ENCODE results near the gene BAG2.

Gene BAG2

DNA sequence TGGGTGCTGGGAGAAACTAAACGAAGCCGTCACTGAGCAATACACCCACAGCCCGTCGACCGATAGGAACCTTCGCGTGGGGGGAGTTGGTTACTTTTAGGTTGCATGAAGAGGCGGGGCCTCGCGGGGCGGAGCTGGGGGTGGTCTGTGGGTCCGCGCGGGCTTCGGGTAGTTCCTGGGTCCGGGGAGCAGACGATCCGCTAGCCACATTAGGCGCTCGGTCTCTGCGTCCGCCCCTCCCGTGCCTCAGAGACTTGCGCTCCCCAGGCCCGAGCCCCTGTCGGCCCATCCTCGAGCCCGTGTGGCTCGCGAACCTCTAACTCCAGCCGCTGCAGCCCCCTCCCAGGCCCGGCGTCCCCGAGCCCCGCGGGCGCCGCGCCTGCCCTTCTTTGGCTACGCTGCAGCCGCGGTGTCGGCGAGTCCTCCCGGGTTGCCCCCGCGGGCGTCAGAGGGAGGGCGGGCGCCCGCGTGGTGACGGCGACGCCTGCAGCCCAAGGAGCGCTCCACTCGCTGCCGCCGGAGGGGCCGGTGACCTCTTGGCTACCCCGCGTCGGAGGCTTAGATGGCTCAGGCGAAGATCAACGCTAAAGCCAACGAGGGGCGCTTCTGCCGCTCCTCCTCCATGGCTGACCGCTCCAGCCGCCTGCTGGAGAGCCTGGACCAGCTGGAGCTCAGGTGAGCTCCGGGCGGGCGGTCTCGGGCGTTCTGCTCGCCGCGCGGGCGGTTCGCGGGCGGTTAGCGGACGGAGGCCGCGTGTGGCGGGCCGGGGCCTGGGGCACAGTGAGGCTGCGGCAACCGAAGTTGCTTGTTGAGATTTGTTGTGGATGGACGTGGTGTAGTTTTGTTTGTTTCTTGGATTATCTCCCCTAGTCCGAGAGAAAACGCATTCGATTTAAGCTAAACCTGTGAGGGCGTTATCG is at the start of gene BAG2:
TSS of gene BAG2 (plus strand) at position 191 of the 920 bp plus-strand sequence. CDS start at position 563, 372 bp downstream.
- DNase-seq (ENCODE audit: low read depth) = peak; percentile 83

DNA sequence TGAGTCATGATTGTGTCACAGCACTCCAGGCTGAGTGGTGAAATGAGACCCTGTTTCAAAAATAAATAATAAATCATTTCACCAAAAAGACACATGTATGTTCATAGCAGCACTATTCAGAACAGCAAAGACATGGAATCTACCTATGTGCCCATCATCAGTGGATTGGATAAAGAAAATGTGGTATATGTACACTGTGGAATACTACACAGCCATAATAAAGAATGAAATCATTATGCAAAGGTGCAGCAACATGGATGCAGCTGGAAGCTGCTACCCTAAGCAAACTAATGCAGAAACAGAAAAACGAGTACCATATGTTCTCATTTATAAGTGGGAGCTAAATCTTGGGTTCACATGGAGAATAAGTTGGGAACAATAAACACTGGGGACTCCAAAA is 49.0 kb upstream of the BAG2 start:
- DNase-seq (ENCODE audit: low read depth) = no peak

DNA sequence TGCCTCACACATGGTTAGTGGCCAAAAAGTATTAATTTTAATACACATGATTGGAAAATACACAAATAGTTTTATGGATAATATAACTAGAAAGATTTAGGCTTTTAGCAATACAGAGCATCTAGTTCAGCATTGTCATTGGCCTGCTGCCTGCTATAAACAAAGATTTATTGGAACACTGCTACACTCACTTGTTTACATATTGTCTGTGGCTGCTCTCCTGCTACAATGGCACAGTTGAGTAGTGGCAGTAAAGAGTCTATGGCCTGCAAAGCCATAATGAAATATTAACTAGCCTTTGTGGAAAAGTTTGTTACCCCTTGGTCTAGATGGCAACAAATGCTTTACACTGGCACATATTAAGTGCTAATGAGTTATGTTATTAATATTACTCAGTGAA is 44.4 kb upstream of the BAG2 start:
- DNase-seq (ENCODE audit: low read depth) = no peak

DNA sequence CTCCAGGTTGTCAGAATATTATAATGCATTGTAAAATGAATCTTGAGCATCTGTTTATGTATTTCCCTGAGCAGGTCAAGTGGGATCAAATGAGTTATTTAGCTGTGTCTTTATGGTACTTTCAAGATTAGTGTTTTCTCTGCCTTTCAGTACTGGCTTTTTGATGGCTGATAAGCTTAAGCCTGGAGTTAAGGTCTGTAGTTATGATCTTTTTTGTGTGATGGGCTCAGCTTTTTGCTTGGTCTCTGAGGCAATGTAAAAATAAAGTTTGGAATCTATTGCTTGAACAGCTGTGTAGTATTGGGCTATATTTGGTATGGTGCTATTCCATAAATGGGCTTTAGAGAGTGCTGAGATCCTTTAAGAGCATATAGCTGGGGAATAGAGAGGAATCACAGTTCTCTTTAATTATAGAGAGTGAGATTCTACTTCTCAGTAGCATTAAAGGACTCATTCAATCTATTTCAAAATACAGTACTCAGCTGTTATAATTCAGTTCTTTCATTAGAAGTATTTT is 41.4 kb upstream of the BAG2 start:
- no peak for DNase-seq (ENCODE audit: low read depth)

DNA sequence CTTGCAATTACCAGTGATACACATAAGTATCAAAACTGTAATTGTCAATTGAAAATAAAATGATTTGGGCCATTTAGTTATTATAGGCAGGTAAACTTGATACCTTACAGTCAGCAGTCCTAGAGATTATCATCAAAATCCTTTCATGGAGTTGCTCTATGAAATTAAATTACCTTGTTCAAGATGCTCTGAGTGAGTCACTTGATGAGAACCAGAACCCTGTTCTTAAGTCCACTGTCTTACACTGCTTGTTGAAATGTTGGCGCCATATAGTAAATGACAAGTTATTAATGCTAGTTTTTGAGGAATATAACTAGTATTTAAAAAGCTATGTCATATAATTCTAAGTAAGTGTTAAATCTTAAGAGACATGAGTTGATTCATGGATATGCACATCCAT is 37.2 kb upstream of the BAG2 start:
- DNase-seq (ENCODE audit: low read depth) = no peak

DNA sequence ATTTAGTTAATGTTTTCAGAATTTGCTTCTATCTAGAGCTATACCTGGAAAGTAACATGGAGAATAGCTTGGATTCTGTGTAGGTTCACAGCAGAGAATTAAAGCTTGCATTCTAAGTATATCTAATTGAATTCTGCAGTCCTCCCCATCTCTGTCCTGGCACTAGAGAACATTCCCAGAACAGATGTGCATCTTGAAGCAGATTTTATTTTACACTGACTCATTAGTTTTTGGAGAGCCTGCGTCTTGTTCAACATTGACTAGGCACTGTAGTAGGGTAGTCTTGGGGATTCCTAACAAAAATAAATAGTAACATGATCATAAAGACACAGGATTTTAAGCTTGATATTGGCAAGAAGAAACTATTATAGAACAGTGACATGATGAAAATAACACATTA is 36.2 kb upstream of the BAG2 start:
- DNase-seq (ENCODE audit: low read depth) = no peak

DNA sequence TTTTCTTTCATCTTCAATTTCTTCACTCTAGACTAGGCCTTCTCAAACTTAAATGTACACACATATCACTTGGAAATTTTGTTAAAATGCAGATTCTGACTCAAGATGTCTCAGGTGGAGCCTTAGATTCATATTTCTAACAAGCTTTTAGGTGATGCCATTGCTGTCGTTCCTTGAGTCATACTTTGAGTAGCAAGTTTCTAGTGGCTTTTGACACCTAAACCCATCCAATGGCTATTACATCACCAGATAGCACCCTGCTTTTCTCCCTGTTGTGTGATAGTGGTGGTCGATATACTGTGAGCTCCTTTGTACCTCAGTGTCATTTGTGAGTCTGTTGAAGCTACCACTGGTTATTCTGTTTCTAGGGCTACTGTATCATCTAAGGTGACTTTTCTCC is 34.8 kb upstream of the BAG2 start:
- DNase-seq (ENCODE audit: low read depth) = no peak

DNA sequence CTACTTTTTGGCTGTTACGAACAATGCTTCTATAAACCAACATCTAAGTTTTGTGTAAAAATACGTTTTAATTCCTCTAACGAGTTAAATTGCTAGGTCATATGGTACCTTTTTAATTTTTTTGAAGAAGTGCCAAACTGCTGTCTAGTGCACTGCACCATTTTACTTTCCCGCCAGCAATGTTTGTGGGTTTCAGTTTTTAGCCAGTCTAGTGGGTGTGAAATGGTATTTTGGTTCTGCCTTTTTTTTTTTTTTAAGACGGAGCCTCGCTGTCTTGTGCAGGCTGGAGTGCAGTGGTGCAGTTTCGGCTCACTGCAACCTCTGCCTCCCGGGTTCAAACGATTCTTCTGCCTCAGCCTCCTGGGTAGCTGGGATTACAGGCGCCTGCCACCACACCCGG is 34.1 kb upstream of the BAG2 start:
- no peak for DNase-seq (ENCODE audit: low read depth)

DNA sequence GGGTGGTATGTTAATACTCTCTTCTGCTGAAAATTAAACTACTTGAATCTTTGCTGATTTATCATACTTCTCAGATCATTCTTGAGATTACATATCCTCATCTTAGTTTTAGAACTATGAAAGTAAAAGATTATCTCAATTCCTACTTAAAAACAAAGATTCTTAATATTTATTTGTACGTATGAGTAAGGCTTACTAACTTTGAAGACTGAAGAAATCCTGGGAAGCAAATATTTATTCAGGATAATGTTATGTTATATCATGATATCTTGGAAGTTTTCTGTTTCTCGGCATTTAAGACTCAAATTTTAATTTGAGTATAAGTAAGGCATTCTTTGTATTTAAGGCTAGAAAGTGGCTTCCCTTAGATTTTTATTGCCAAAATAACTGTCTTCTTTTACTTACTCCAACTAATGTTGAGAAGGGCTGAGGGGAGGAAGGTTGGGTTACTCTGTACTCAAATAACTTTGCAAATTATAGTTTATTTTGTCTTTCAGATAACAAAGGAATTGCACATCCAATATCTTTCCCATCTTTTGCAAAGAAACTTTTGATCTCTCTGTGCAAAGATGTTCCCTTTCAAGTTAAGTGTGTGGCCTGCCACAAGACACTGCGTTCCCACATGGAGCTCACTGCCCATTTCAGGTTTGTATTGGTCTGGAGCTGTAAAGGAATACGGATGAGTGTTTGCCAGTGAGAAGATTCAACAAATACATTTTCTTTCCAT is 30.5 kb upstream of the BAG2 start:
- no peak for DNase-seq (ENCODE audit: low read depth)

DNA sequence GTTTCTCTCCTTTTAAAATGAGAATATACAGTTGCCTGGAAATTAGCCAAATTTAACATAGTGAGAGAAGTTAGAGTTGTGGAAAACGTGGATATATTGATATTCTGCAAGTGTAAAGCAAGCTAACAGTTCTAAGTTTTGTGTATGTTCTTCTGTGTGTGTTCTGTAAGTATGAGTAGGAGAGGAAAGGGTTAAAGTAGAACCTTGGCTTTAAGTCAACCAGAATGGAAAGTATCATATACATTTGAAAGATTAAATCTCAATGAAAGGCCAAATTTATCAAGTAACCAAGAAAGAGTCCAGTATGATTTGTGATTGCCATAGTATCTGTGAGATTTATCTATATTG is 30.0 kb upstream of the BAG2 start:
- DNase-seq (ENCODE audit: low read depth) = no peak

DNA sequence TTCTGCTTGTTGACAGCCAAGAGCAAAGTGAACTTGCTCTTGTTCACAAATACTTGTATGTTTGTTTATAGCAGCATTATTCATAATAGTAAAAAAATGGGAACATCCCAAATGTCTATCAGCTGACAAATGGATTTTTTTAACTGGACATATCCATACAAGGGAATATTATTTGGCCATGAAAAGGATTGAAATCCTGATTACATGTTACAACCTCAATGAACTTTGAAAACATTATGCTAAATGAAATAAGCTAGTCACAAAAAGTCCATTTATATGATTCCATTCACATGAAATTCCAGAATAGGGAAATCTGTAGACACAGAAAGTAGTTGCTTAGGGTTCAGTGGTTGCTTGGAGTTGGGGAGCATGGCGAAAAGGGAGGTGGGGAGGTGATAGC is 28.4 kb upstream of the BAG2 start:
- no peak for DNase-seq (ENCODE audit: low read depth)

DNA sequence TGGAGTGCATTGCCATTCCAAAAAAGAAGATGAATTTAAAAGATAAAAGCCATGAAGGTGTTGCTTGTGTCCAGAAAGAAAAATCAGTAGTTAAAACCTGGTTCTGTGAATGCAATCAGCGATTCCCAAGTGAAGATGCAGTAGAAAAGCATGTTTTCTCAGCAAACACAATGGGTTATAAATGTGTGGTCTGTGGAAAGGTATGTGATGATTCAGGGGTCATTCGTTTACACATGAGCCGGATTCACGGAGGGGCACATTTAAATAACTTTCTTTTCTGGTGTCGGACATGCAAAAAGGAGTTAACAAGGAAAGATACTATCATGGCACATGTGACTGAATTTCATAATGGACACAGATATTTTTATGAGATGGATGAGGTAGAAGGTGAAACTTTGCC is 24.7 kb upstream of the BAG2 start:
- DNase-seq (ENCODE audit: low read depth) = no peak

DNA sequence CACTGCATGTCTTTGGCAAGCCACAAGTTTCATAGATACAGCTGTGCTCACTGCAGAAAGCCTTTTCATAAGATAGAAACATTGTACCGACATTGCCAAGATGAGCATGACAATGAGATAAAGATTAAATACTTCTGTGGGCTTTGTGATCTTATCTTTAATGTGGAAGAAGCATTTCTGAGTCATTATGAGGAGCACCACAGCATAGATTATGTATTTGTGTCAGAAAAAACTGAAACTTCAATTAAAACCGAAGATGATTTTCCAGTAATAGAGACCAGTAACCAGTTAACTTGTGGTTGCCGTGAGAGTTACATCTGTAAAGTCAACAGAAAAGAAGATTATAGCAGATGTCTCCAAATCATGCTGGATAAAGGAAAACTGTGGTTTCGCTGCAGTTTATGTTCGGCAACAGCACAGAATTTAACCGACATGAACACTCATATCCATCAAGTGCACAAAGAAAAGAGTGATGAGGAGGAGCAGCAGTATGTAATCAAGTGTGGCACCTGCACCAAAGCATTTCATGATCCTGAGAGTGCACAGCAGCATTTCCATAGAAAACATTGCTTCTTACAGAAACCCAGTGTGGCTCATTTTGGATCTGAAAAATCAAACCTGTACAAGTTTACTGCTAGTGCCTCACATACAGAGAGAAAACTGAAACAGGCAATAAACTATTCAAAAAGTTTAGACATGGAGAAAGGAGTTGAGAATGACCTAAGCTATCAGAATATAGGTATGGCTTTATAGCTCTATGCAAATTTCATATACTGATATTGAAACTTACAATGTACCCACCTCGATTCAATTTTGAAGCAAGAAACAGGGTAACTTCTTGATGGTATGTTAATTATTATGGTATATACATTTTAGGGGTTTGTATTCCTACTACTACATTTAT is 23.9 kb upstream of the BAG2 start:
- DNase-seq (ENCODE audit: low read depth) = no peak

DNA sequence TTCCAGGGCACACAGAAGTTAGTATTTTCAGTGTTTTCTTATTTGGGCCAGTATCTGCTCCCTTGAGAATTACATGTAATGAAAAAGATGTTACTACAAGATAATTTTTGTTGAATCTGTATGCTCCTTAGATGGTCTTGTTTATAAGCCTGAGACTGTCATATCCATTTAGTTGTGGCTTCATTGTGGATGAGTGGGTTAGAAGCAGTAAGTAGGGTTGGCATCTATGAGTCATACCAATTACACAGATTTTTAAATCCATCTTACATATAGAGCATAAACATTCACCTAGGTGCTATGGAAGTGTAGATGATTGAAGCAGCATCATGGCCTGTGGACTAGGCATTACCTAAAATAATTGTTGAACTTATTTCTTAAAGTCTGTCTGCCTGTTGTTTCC is 13.5 kb upstream of the BAG2 start:
- DNase-seq (ENCODE audit: low read depth) = no peak

DNA sequence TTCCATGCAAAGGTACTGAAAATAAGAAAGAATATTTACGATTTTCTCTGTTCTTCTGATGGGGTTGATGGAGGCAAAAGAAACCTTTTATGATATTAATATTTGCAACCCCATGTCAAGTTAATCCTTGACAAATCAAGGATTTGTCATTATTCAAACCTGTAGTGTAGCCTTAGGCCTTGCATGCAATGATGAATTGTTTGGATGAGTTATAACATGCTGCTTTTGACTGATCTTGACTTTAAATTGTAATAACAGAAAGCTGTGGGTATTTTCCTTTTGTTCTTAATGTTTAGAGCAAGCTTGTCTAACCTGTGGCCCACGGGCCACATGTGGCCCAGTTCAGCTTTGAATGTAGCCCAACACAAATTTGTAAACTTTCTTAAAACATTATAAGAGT is 13.0 kb upstream of the BAG2 start:
- no peak for DNase-seq (ENCODE audit: low read depth)

DNA sequence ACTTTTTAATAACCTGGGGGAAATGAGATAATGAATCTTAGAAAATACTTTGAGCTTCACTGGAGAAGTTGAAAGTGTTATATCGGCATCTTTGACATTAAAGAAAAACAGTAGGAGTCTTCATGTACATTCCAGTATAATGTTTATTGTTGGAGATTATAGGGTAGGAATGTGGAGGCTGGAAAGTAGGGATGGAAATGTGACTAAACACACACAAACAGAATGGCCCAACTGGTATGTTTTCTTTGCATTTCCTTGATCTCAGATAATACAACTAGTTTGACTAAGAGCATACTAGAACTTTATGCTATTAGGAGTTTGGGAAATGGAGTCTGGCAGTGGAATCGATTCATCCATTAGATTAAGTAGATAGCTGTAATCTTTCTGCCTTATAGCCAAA is 10.1 kb upstream of the BAG2 start:
- no peak for DNase-seq (ENCODE audit: low read depth)

DNA sequence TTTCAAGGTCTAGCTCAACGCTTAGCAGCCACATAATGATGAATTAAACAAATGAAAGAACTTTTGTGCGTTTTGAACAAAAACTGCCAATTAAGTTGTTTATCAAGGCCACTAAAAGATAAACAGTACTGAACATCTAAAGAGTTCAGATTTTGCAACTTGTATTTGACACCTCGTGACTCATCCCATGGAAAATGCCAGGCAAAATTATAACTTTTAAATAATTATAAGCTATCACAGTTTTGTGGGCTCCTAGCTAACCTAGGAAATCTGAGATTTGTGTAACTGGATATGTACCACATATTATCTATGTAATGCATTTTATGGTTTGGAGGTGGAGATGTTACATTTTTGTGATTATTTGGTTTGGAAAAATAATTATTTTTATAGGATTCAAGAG is 9.6 kb upstream of the BAG2 start:
- DNase-seq (ENCODE audit: low read depth) = no peak

DNA sequence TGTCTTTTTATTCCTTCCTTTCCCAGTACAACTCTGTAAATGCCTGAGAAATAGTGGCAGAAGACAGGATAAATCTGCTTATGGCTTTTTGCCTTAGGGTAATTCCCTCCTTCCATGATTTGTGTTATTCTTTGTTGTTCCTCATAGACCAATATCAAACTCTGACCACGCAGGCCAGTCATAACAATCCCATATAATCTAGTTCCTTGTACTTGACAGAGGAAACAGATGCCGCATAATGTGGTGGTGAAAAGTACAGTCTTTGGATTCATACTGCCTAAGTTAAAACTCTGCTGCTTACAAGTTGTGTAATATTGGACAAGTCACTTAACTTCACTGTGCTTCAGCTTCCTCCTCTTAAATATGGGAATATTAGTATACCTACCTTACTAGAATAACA is 8.2 kb upstream of the BAG2 start:
- no peak for DNase-seq (ENCODE audit: low read depth)

DNA sequence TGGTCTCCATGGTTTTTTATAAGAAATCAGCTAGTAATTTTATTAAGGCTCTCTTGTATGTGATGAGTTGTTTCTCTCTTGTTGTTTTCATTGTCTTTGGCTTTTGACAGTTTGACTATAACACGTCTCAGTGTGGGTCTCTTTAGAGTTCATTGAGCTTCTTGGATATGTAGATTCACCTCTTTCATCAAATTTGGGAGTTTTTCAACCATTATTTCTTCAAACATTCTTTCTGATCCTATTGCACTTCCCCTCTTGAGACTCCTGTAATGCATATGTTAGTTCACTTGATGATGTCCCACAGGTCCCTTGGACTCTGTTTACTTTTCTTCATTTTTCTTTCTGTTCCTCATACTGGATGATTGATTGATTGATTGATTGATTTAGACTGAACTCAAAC is 7.0 kb upstream of the BAG2 start:
- DNase-seq (ENCODE audit: low read depth) = no peak

DNA sequence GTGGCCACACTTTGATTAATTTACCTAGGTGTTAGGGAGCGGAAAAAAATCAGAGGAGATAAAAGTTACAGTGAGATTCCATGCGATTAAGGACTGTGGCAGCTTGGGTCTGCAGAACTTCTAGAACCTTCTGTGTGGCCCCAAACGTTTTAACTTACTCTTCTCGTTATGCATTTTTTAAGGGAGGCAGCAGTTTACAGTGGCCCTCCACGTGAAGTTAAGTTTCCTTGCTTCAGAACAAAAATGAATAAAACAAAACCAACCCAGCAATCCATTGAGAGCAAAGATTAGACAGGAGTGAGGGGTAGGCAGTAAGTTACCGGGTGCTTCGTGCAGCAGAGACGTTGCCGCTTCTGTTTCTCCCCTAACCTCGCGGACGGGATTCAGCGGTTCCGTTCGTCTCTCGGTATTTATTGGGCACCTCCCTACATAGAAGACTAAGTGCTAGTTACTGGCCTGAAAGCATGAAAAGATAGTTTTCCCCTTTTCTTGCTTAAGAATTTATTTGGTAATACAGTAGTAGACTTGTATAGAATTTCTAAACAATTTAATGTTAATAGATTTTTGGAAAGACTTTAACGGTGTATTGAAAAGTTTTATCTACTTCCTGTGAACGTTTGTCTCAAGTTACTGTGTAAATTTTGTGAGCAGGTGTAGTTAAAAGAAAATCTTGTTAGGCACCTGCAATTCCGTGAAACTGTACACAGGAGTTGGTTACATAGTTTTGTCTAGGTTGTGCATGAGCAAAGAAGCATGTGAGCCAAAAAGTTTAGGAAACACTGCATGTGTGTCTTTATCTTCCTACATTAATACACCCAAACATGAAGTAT is 1.1 kb downstream of the BAG2 start:
- DNase-seq (ENCODE audit: low read depth) = no peak

DNA sequence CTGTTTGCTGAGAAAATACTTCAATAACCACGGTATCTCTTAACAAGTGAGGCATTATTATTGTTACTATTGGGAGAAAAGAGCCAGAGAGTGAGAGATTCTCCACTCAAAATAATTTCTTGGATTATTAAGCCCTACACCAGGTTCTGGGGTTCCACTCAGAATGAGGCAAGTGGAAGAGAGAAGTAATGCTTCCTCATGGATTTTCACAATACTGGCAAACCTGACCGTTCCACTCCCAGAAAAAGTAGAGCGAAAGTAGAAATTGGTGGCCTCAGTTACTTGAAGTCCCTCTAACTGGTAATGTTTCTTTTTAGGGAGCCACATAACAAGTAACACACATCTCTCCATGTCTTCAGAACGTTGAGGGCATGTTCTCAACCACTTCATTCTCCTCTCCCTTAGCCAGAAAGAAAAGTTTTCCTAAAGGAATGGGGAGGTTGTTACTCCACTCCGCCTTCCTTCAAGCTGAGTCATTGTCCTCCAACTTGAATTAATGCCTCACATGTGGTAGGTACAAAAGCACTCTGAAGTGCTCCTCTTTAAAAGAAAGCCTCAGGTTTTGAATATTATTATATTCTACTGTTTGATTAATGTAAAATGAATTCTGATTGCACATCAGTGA is 1.9 kb downstream of the BAG2 start:
- no peak for DNase-seq (ENCODE audit: low read depth)

All from CMK (cell line).